IPS-15b (cell line): Measurements from ENCODE around the gene PITX3.
"Not testable (repeated sequence)": the region's sequence is repeated elsewhere in the genome, so short reads cannot be mapped to it uniquely, and the experiment has no call there.

Experiments used
- H3K27me3 ChIP-seq: one replicate; pipeline ENCODE4 v1.6.1; 2013; ENCODE audit warnings: low read length; ENCODE audit not compliant: control insufficient read depth, insufficient read depth
- H3K36me3 ChIP-seq: one replicate; pipeline ENCODE4 v1.6.1; 2013; ENCODE audit warnings: low read length; ENCODE audit not compliant: control insufficient read depth, insufficient read depth
- H3K4me1 ChIP-seq: one replicate; pipeline ENCODE4 v1.6.1; 2013; ENCODE audit warnings: mild to moderate bottlenecking, low read length; ENCODE audit not compliant: control insufficient read depth, insufficient read depth
- H3K4me3 ChIP-seq: one replicate; pipeline ENCODE4 v1.5.1; 2013; ENCODE audit warnings: low read depth, low read length
- H3K9ac ChIP-seq: one replicate; pipeline ENCODE4 v1.6.1; 2013; ENCODE audit warnings: low read depth, mild to moderate bottlenecking, low read length
- H3K9me3 ChIP-seq: one replicate; pipeline ENCODE4 v1.6.1; 2013; ENCODE audit warnings: mild to moderate bottlenecking, low read length; ENCODE audit not compliant: control insufficient read depth, insufficient read depth

The PITX3 gene

DNA sequence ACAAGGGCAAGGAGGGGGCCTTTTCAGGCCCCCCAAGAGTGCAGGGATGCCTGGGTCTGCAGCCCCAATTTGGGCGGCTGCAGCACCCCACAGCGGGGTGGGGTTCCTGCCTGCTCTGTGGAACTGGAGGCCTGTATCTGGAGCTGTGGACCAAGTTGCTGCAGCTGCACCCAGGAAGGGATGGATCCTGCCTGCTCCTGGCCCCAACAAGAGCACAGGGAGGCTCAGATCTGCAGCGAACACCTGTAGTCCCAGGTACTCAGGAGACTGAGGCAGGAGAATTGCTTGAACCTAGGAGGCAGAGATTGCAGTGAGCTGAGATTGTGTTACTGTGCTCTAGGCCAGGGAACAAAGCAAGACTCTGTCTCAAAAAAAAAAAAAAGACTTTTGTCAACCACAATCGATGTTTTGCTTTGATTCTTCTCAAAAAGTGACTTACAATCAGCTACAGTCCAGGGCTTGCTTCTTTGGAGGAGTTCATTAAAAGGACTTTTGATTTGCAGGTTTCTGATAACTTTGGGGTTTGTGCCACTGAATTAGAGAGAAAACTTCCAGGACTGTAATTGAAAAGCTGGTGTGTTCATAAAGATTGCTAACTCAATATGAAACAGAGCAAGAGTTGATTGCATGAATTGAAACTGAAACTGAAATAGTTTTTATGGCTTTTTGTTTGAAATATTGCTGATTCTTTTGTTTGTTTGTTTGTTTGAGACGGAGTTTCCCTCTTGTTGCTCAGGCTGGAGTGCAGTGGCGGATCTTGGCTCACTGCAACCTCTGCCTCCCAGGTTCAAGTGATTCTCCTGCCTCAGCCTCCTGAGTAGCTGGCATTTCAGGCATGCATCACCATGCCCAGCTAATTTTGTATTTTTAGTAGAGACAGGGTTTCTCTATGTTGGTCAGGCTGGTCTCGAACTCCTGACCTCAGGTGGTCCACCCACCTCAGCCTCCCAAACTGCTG is 52.1 kb downstream of the PITX3 start:
- H3K9me3 ChIP-seq: peaks cover 11% of the 10 kb centered on the region
- H3K4me1 ChIP-seq, H3K4me3 ChIP-seq, H3K36me3 ChIP-seq, H3K9ac ChIP-seq, H3K27me3 ChIP-seq: not testable (repeated sequence)

DNA sequence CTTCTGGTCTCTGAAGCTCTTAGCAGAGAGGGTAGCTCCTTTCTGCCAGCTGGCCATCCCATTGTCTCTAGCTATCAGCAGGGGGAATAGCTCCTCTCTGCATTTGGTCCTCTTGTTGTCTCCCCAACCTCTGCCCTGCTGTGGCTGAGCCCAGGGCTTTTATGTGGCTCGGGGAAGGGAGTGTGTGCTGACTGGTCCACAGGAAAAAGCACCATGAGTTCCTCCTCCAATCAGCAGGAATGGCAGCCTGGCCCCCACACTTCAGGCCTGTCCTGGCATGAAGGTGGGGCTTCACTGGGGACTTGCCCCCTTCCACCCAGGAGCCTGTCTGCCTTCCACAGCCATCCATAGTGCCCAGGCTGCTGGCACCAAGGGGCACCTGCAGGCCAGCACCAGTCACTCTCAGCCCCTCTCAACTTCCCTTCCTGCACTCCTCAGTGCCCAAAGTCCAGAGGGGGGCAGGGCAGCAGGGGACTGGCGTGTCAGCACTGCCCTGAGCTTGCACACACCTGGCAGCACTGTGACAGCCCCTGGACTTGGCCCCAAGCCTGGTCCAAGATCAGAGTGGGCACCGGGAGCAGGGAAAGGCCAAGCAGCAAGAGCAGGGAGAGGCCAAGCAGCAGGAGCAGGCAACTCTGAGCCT is 52.9 kb downstream of the PITX3 start:
- Histone ChIP-seq H3K27me3 (no peaks in the 10 kb centered on the region), H3K9me3 (peaks cover 11% of the 10 kb centered on the region), H3K9ac (no peak overlapping the region), H3K4me1 (no peaks in the 10 kb centered on the region), H3K36me3 (no peaks in the 10 kb centered on the region), H3K4me3 (no peak overlapping the region)

DNA sequence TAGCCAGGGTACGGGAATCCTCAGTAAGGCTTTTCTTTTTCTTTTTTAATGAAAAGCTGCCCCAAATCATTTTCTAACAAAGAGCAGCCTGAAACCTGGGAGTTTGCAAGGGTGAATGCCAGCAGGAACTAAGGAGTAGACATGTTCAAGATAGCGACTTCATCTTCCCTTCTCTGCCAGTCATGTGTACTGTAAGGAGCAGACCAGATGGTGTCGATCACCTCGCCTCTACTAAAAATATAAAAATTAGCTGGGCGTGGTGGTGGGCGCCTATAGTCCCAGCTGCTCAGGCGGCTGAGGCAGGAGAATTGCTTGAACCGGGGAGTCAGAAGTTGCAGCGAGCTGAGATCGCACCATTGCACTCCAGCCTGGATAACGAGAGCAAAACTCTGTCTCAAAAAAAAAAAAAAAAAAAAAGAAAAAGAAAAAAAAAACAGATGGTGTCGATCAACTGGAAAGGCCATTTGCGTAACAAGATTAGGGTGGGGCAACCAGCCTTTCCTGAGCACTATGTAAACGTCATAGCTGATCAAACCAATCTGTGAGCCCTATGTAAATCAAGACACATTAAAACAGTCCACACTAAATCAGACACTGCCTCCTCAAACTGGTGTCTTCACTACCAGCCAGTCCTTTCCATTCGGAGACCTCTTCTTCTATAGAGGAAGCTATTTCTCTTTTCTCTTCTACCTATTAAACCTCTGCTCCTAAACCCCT is 55.3 kb downstream of the PITX3 start:
- Histone ChIP-seq H3K4me1 (no peaks in the 10 kb centered on the region), H3K27me3 (no peaks in the 10 kb centered on the region), H3K9me3 (peaks cover 4% of the 10 kb centered on the region)

DNA sequence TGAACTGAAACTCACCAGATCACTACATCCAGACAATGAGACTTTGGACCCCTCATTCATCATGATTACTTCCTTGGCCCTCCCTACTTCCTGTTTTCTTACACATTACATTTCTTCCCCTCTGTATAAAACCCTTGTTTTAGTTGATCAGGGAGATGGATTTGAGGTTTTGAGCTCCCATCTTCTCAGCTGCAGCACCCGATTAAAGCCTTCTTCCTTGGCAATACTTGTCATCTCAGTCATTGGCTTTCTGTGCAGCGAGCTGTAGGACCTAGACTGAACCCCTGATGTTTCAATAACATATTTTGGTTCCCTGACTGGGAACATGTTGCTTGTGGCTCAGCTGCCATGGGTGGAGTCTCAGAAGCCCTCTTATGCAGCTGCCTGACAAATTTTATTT is 56.0 kb downstream of the PITX3 start:
- Histone ChIP-seq H3K4me1 (no peaks in the 10 kb centered on the region), H3K27me3 (no peaks in the 10 kb centered on the region), H3K9ac (no peak overlapping the region), H3K36me3 (no peaks in the 10 kb centered on the region), H3K9me3 (peaks cover 4% of the 10 kb centered on the region), H3K4me3 (no peak overlapping the region)

More for the DNA sequence above, 55.3 kb downstream of the PITX3 start:
- no peak overlapping the region for H3K4me3 ChIP-seq
- H3K9ac ChIP-seq: no peak overlapping the region
- H3K36me3 ChIP-seq: no peaks in the 10 kb centered on the region

DNA sequence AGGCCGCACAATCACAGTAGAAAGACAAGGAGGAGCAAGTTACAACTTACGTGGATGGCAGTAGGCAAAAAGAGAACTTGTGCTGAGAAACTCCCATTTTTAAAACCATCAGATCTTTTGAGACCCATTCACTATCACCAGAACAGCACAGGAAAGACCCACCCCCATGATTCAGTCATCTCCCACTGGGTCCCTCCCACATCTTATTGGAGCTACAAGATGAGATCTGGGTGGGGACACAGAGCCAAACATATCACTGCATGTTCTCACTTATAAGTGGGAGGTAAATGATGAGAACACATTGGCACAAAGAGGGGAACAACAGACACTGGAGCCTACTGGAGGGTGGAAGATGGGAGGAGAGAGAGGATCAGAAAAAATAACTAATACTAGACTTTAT is 56.7 kb downstream of the PITX3 start:
- no peak overlapping the region for H3K9ac ChIP-seq
- peaks cover 4% of the 10 kb centered on the region for H3K9me3 ChIP-seq
- no peaks in the 10 kb centered on the region for H3K27me3 ChIP-seq
- no peaks in the 10 kb centered on the region for H3K36me3 ChIP-seq
- no peak overlapping the region for H3K4me3 ChIP-seq
- H3K4me1 ChIP-seq: no peaks in the 10 kb centered on the region
